Fibroblast of pulmonary artery (primary cell): Measurements from ENCODE around the gene ARFGAP3.

ENCODE experiments used
- DNase-seq: peaks from one replicate; pipeline ENCODE4 v3.0.0-alpha.2; 2010; ENCODE audit warnings: low read depth
- H3K4me3 ChIP-seq: replicated peaks from 2 replicates; pipeline ENCODE4 v1.5.1; 2011; ENCODE audit warnings: low read depth, mild to moderate bottlenecking, control low read depth, low read length, moderate library complexity
- TF ChIP-seq, protein P1 (sequence below): IDR thresholded peaks from 2 replicates; pipeline ENCODE4 v1.5.1; 2011; ENCODE audit warnings: mild to moderate bottlenecking, control low read depth, low read length, inconsistent platforms; ENCODE audit errors: missing control alignments

The ARFGAP3 gene

DNA sequence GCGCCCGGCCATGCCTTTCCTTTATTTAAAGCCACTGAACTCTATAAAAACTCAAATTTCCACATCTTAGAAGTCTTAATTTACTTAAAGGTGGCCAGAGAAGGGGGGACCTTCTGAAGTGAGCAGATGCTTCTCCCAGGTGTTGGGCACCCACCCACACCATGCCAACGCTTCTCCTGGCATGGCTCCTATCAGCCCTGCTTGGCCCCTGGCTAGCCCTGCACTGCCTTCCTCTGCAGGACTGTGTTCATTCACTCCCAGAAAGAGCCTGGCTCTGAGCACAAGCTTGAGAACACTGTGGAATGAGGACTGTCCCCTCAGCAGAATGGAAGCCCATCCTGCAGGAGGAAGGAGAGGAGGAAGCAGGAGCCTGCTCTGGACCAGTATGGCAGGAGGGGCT, 34.6 kb upstream of the ARFGAP3 start:
- TF ChIP-seq, protein P1, sequence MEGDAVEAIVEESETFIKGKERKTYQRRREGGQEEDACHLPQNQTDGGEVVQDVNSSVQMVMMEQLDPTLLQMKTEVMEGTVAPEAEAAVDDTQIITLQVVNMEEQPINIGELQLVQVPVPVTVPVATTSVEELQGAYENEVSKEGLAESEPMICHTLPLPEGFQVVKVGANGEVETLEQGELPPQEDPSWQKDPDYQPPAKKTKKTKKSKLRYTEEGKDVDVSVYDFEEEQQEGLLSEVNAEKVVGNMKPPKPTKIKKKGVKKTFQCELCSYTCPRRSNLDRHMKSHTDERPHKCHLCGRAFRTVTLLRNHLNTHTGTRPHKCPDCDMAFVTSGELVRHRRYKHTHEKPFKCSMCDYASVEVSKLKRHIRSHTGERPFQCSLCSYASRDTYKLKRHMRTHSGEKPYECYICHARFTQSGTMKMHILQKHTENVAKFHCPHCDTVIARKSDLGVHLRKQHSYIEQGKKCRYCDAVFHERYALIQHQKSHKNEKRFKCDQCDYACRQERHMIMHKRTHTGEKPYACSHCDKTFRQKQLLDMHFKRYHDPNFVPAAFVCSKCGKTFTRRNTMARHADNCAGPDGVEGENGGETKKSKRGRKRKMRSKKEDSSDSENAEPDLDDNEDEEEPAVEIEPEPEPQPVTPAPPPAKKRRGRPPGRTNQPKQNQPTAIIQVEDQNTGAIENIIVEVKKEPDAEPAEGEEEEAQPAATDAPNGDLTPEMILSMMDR, result no peak
- DNase-seq, result no peak
- H3K4me3 ChIP-seq, result no peak overlapping the region

DNA sequence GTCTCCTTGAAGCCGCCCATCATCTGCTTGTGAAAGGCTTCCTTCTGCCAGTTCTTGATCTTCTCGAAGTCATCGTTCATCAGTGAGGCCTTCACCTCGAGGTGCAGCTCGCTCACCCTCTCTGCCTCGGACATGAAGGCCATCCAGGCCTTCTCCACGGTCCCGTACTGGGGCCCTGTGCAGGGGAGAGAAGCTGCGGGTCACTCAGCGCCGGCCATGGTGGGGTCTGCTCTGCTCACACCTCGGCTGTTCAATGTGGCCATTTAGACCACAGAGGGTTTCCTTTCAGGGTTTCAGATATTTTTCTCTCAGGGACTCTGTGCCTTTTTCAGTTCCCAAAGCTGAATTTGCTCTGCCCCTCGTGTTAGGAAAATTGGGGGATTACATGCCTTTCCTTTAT, 33.9 kb upstream of the ARFGAP3 start:
- TF ChIP-seq, protein P1, result no peak
- H3K4me3 ChIP-seq, result no peak overlapping the region
- no peak for DNase-seq

DNA sequence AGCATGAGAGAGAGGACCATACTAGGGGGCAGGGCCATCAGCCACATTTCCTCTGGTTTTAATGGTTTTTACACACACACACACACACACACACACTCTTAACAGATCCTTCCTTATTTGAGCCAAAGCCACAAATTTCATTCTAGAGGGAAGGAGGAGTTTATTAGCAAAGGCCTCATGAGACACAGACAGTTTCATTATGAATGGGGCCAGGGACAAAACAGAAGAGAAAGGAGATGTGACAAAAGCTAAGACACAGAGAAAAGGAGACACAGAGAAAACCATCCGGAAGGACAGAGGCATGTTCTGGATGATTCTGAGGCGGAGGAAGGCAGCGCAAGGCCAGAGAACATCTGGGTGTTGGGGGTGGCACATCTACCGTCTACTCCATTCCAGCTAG, 32.2 kb upstream of the ARFGAP3 start:
- TF ChIP-seq, protein P1, result no peak
- H3K4me3 ChIP-seq, result no peak overlapping the region
- DNase-seq, result no peak

DNA sequence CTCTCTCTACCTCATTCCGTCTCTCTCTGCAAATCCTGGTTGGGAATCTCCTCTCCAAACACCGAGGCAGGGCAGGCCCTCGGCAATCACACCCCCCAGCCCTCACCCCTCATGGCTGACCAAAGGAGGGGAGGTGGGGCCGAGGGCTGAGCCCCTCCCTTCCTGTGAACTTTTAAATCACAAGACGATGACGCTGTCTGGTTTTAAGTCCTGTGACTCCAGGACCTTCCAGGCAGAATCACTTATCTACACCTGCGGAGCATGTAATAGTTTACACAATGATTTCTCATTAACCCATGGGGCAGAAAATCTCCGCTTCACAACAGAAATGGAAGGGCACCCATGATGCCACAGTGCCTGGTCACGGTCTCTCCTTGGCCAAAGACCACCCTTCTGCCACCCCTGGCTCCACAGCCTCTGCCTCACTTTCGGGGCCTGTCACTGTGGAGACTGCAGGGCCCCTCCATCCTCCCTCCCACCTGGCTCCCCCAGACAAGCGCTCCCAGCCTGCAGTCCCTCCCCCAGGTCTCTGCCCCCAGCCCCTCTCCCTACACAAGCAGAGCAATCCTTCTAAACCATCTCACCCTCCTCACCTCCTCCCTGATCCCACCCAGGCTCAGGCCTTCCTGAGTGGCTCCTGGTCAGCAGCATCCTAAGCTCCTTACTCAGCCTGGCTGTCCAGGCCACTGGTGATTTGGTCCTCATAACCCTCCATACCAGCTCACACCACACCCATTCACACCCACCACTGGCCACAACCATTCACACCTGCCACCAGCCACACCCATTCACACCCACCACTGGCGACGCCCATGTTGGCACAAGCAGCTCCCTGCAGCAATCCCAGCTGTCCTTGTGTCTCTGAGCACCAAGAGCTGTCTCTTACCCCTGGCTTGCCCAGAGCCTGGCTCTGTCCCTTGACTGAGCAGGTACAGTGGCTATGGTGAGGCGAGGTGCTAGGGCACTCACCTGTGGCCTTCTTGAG, 30.7 kb upstream of the ARFGAP3 start:
- TF ChIP-seq, protein P1, result no peak
- no peak for DNase-seq
- H3K4me3 ChIP-seq, result no peak overlapping the region

DNA sequence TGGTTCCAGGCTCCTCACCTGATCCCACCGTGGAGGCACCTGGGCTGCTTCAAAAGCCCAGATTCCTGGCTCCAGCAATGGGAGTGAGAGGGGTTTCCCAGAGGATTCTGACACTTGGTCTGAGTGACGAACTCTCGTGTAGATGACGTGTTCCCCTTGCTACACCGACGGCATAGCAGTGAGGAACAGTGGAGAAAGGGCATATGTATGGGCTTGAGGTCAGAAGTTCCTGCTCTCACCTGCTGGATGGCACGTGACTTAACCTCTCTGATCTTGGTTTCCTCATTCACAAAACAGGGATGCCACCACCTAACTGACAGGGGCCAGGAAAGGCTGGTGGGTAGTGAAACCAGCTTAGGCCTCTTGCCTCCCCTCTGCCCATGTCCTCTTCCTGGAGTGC, 30.0 kb upstream of the ARFGAP3 start:
- H3K4me3 ChIP-seq, result no peak overlapping the region
- TF ChIP-seq, protein P1, result no peak
- DNase-seq, result no peak

DNA sequence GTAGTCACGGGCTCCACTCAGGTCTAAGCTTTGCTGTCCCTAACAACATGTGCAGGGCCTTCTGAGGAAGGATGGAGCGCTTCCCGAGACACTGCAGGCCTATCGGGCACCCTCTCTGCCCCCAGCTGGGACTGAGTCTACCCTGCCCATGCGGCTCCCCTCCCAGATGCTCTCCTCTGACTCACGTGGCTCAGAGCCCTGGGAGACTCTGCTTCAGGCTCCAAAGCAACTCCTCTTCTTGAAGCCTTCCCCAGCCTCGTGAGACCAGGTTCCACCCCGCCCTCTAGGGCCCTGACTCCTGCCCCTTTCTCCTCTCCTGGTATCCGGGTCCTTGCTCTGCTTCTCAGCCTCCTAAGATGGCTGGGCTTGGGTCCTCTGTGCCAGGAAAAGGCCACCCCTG, 28.4 kb upstream of the ARFGAP3 start:
- no peak for DNase-seq
- TF ChIP-seq, protein P1, result no peak
- H3K4me3 ChIP-seq, result no peak overlapping the region
